ENCODE results near the gene KRT78.

Gene KRT78

DNA sequence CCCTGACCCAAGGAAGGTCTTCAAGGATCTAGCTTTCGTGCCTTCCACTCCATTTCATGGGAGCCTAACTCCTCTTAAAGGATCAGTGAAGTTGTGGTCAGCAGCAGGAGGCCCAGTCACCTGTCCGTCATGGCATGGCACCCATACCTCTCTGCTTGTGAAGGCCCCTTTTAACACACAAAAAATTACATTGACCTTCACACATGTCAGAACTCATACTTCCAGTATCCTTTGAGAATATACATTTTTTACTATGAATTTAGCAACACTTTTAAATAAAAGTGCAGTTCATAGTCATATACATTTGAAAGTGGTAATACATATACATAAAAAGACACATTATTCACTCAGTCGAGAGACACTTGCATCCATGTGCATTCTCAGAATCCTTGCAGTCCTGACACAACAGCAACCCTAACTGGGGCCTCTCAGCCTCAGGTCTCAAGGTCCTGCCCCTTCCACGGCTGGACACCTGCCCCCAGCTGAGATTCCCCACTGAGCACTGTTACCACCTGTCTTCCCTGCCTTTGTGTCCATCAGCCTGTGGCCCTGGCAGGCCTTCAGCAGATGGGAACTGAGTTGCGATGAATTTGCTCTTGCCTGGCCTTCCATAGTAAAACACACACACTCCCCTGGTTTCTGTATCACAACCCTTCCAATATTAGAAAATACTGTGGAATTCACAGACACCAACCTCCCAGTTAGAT is 49.1 kb downstream of the KRT78 start:
- H3K27me3 ChIP-seq: no peaks in the 10 kb centered on the region; the same call in 1 of the 2 replicates
- TF ChIP-seq, protein P1, sequence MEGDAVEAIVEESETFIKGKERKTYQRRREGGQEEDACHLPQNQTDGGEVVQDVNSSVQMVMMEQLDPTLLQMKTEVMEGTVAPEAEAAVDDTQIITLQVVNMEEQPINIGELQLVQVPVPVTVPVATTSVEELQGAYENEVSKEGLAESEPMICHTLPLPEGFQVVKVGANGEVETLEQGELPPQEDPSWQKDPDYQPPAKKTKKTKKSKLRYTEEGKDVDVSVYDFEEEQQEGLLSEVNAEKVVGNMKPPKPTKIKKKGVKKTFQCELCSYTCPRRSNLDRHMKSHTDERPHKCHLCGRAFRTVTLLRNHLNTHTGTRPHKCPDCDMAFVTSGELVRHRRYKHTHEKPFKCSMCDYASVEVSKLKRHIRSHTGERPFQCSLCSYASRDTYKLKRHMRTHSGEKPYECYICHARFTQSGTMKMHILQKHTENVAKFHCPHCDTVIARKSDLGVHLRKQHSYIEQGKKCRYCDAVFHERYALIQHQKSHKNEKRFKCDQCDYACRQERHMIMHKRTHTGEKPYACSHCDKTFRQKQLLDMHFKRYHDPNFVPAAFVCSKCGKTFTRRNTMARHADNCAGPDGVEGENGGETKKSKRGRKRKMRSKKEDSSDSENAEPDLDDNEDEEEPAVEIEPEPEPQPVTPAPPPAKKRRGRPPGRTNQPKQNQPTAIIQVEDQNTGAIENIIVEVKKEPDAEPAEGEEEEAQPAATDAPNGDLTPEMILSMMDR (IDR thresholded peaks at IDR 0.05; ENCODE audit: low read depth, low read length): no peak

DNA sequence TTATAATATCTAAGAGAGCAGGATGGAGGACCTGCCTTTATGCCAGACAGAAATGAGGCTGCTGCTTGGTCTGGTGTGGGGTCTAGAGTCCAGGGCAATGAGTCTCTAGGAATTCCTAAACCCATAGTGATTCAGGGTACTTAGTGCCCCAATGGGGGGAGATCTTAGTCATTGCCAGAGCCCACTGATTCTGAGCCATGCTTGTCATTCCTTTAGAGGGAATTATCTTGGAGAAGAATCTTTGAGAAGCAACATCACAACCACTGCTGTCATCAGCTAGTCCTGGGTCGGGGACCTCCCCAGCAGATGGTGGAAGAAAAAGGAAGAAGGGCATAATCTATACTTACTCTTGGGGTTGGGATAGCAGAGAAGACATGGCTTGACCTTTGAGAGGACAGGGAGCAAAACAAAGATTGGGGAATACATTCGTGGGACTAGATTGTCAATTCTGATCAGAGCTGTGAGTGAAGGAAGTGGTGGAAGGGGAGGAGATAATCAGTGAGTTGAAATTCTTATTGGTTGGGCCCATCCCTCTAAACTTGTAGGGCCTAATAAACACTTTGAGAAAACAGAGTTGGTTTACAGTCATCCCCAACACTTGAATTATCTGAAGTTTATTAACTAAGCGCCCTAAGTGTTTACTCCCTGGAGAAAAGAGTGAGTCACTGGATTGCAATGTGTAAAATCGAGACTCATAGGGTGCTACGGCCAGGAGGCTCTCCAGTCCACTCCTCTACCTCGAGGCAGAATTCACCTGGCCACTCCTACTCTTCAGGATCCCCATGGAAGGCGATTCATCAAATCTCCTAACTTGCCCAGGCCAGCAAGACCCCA is 49.9 kb downstream of the KRT78 start:
- no peaks in the 10 kb centered on the region for H3K36me3 ChIP-seq
- no peaks in the 10 kb centered on the region for H3K4me1 ChIP-seq
- H3K9me3 ChIP-seq: no peaks in the 10 kb centered on the region
- no peak overlapping the region for H3K4me3 ChIP-seq (ENCODE audit: low read depth, low read length)
- TF ChIP-seq, protein P1 (IDR thresholded peaks at IDR 0.05; ENCODE audit: low read depth, low read length): no peak
- no peak for DNase-seq
- H3K27me3 ChIP-seq: no peaks in the 10 kb centered on the region; the same call in 1 of the 2 replicates

More for the DNA sequence above, 49.1 kb downstream of the KRT78 start:
- no peaks in the 10 kb centered on the region for H3K4me1 ChIP-seq
- no peaks in the 10 kb centered on the region for H3K36me3 ChIP-seq
- H3K4me3 ChIP-seq (ENCODE audit: low read depth, low read length): no peak overlapping the region
- DNase-seq: no peak
- no peaks in the 10 kb centered on the region for H3K9me3 ChIP-seq

DNA sequence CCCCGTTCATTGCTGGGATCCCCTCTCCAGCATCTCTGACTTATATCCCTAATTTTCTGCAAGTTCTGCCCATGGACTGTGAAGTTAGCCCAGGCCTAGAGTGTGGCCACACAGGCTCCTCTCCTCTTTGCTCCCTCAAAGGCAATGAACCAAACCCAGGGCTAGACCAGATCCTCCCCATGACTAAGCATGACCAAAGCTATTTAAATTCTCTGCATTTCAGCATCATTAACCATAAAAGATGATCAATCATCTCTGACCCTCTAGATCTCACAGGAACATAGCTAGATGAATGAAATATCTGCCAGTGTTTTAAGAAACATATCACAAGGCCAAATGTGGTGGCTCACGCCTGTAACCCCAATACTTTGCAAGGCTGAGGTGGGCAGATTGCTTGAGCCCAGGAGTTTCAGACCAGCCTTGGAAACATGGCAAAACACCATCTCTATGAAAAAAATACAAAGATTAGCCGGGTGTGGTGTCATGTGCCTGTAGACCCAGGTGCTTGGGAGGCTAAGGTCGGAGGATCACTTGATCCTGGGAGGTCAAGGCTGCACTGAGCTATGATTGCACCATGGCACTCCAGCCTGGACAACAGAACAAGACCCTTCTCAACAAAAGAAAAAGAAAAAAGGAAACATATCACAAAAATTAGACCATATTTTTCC is 50.7 kb downstream of the KRT78 start:
- TF ChIP-seq, protein P1 (IDR thresholded peaks at IDR 0.05; ENCODE audit: low read depth, low read length): no peak
- no peaks in the 10 kb centered on the region for H3K4me1 ChIP-seq
- H3K27me3 ChIP-seq: no peaks in the 10 kb centered on the region; the same call in 1 of the 2 replicates
- no peak overlapping the region for H3K4me3 ChIP-seq (ENCODE audit: low read depth, low read length)
- H3K36me3 ChIP-seq: no peaks in the 10 kb centered on the region
- H3K9me3 ChIP-seq: no peaks in the 10 kb centered on the region
- DNase-seq: no peak

DNA sequence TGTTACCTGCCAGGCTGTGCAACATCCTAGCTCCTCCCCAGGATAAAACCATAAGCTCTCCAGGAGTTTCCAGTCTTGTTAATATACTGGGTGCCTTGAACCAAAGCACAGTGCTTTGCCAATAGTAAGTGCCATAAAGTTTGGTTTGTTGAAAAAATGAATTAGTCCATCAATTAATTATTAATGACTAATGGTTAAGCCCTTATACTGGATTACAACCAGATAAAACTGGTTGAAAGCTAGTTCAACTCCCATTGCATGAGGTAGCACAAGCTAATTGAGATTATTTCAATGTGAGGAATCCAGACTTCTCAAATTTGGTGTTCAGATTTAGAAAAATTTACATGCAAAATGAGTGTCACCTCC is 51.3 kb downstream of the KRT78 start:
- TF ChIP-seq, protein P1 (IDR thresholded peaks at IDR 0.05; ENCODE audit: low read depth, low read length): no peak
- no peak for DNase-seq
- Histone ChIP-seq H3K4me3 (ENCODE audit: low read depth, low read length) (no peak overlapping the region), H3K36me3 (no peaks in the 10 kb centered on the region), H3K27me3 (no peaks in the 10 kb centered on the region; the same call in 1 of the 2 replicates), H3K9me3 (no peaks in the 10 kb centered on the region), H3K4me1 (no peaks in the 10 kb centered on the region)

DNA sequence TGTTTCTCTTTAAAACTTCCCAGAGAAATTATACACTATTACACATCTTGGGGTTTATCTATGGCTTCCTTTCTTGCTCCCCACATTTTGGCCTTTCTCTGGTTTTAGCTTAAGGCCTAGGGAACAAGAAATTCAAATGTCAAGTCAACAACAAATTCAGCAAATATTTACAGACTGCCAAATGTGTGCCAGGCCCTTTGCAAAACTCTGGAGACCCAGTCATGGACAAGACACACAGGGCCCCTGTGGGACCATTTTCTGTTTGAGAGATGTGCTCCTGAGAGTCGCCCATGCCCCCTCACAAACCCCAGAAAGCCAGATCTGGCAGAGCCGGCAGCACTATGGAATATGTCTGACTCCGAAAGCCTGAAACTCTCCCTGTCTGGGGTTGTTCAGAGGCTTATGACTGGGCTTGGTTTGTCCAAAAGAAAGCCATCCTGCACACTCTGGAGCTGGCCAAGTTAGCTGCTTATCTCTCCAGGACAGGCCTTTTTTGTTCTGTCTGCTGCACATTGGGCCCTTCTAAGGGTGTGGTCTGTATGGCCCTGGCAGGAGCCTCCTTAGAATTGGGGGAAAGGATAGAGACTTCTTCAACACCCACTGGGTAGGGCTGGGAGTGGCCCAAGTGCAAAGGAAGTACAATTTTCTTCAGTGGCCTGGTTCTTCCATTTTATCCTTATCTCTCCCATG is 51.8 kb downstream of the KRT78 start:
- DNase-seq: no peak
- TF ChIP-seq, protein P1 (IDR thresholded peaks at IDR 0.05; ENCODE audit: low read depth, low read length): no peak

More for the DNA sequence above, 51.8 kb downstream of the KRT78 start:
- H3K27me3 ChIP-seq: peaks cover 3% of the 10 kb centered on the region; the same call in 1 of the 2 replicates
- no peak overlapping the region for H3K4me3 ChIP-seq (ENCODE audit: low read depth, low read length)
- no peaks in the 10 kb centered on the region for H3K4me1 ChIP-seq
- no peaks in the 10 kb centered on the region for H3K36me3 ChIP-seq
- no peaks in the 10 kb centered on the region for H3K9me3 ChIP-seq
